H1 (cell line): ENCODE measurements around the gene KCNQ1OT1.

Experiments used
- CHD1 ChIP-seq: IDR thresholded peaks from 2 replicates; pipeline ENCODE4 v1.6.1; 2012; ENCODE audit warnings: low read depth, low read length, improper control_type of control experiment
- CTCF ChIP-seq, 3 experiments: IDR thresholded peaks; 1 replicate in 2 of 3; 2 replicates in 1 of 3; pipeline versions ENCODE4 v1.5.1 to v1.6.1; 2011; ENCODE audit warnings: low read length in 3 of 3, mild to moderate bottlenecking in 3 of 3, inconsistent platforms in 2 of 3, low read depth in 1 of 3, moderate library complexity in 1 of 3; ENCODE audit not compliant: insufficient read depth in 1 of 3; ENCODE audit errors: control extremely low read depth in 1 of 3
- EZH2 ChIP-seq: fragments of 200-600 bp; sonication (generic); IDR thresholded peaks from 2 replicates; pipeline ENCODE4 v1.7.1; 2012; ENCODE audit warnings: low read depth, mild to moderate bottlenecking, moderate library complexity, low read length, inconsistent platforms; ENCODE audit not compliant: severe bottlenecking
- MAX ChIP-seq: IDR thresholded peaks from 2 replicates; pipeline ENCODE4 v1.6.1; 2012; ENCODE audit warnings: inconsistent platforms
- NRF1 ChIP-seq: IDR thresholded peaks from 2 replicates; pipeline ENCODE4 v1.6.1; 2011; ENCODE audit warnings: mild to moderate bottlenecking, low read depth, low read length, improper control_type of control experiment
- PHF8 ChIP-seq: fragments of 200-600 bp; sonication (generic); conservative IDR thresholded peaks from 2 replicates; pipeline ENCODE4 v1.7.1; 2012; ENCODE audit warnings: low read depth, mild to moderate bottlenecking, inconsistent platforms, low read length, moderate library complexity
- POLR2A ChIP-seq, 2 experiments: IDR thresholded peaks; 1 replicate in 1 of 2; 2 replicates in 1 of 2; pipeline ENCODE4 v1.6.1; 2011; ENCODE audit warnings: low read depth in 2 of 2, low read length in 2 of 2, mild to moderate bottlenecking in 2 of 2; ENCODE audit errors: control extremely low read depth in 1 of 2
- POLR2AphosphoS5 ChIP-seq: IDR thresholded peaks from 2 replicates; pipeline ENCODE4 v1.6.1; 2011; ENCODE audit warnings: low read depth, low read length
- RXRA ChIP-seq: IDR thresholded peaks from 2 replicates; pipeline ENCODE4 v1.6.1; 2011; ENCODE audit warnings: low read depth, mild to moderate bottlenecking, low read length, moderate library complexity; ENCODE audit not compliant: insufficient read depth
- SIX5 ChIP-seq: IDR thresholded peaks from 2 replicates; pipeline ENCODE4 v1.6.1; 2011; ENCODE audit warnings: mild to moderate bottlenecking, low read depth, low read length
- SP4 ChIP-seq: IDR thresholded peaks from 2 replicates; pipeline ENCODE4 v1.6.1; 2012; ENCODE audit warnings: low read length, inconsistent platforms
- TAF1 ChIP-seq: IDR thresholded peaks from 2 replicates; pipeline ENCODE4 v1.6.1; 2011; ENCODE audit warnings: mild to moderate bottlenecking, low read depth, low read length
- USF2 ChIP-seq: IDR thresholded peaks from 2 replicates; pipeline ENCODE4 v1.6.1; 2011; ENCODE audit warnings: low read length, improper control_type of control experiment
- YY1 ChIP-seq: IDR thresholded peaks from 2 replicates; pipeline ENCODE4 v1.6.1; 2011; ENCODE audit warnings: low read depth, mild to moderate bottlenecking, low read length

GRCh38 chr11:2746401-2747247, 46.8 kb upstream of the KCNQ1OT1 start:
- TF ChIP-seq CTCF (IDR thresholded peaks at IDR 0.05; ENCODE audit: control extremely low read depth in 1 of 3, insufficient read depth in 1 of 3, low read depth in 1 of 3, low read length in 3 of 3), result no peak
- TF ChIP-seq EZH2, result no peak
- no peak for TF ChIP-seq SIX5
- TF ChIP-seq POLR2AphosphoS5, result no peak
- no peak for TF ChIP-seq POLR2A (IDR thresholded peaks at IDR 0.05; ENCODE audit: control extremely low read depth in 1 of 2, low read depth in 2 of 2, low read length in 2 of 2)
- no peak for TF ChIP-seq RXRA
- TF ChIP-seq CHD1, result no peak
- no peak for TF ChIP-seq MAX
- no peak for TF ChIP-seq TAF1
- TF ChIP-seq PHF8, result no peak
- TF ChIP-seq NRF1, result no peak
- no peak for TF ChIP-seq YY1
- TF ChIP-seq SP4, result no peak
- no peak for TF ChIP-seq USF2
